Measurements from ENCODE around the gene IQUB.

DNA sequence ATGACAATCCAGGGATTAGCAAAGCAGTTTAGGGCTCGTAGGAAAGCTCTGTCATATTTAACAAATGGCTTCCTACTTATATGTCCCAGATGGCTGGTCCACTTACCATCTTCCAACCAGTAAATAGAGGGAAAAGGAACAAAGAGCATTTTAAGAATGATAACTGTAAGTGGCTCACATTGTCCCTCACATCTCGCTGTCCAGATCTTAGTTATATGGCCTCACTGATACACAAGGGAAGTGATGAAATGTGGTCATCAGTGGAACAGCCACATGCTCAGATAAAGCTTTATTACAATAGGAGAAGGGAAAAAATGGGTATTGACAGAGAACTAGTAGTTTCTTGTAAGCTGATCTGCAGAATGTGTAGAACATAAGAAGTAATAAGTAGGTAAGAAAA, 35.8 kb downstream of the IQUB start:
- TF ChIP-seq, protein P1, sequence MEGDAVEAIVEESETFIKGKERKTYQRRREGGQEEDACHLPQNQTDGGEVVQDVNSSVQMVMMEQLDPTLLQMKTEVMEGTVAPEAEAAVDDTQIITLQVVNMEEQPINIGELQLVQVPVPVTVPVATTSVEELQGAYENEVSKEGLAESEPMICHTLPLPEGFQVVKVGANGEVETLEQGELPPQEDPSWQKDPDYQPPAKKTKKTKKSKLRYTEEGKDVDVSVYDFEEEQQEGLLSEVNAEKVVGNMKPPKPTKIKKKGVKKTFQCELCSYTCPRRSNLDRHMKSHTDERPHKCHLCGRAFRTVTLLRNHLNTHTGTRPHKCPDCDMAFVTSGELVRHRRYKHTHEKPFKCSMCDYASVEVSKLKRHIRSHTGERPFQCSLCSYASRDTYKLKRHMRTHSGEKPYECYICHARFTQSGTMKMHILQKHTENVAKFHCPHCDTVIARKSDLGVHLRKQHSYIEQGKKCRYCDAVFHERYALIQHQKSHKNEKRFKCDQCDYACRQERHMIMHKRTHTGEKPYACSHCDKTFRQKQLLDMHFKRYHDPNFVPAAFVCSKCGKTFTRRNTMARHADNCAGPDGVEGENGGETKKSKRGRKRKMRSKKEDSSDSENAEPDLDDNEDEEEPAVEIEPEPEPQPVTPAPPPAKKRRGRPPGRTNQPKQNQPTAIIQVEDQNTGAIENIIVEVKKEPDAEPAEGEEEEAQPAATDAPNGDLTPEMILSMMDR (IDR thresholded peaks at IDR 0.05) = no peak
- TF ChIP-seq POLR2AphosphoS5 (IDR thresholded peaks at IDR 0.05) (no peak), POLR2A (IDR thresholded peaks at IDR 0.05) (no peak), EP300 (IDR thresholded peaks at IDR 0.05) (no peak)
